Osteocyte (in vitro differentiated cells): ENCODE data around the gene GPR84. TPM values are rescaled to one million over a fixed set of nuclear protein-coding genes. Genes with fewer than 3 reads are reported as not detected.

Source experiments
- DNase-seq: peaks from one replicate; pipeline ENCODE4 v3.0.0; 2021; ENCODE audit warnings: mixed read lengths; ENCODE audit not compliant: unreplicated experiment; ENCODE audit errors: extremely low spot score
- H3K27ac Mint-ChIP-seq: one replicate; pipeline ENCODE4 v1.8.0; 2021; ENCODE audit warnings: mild to moderate bottlenecking, mixed read lengths; ENCODE audit not compliant: unreplicated experiment
- H3K27me3 Mint-ChIP-seq: one replicate; pipeline ENCODE4 v1.8.0; 2021; ENCODE audit warnings: mixed read lengths; ENCODE audit not compliant: unreplicated experiment
- H3K36me3 Mint-ChIP-seq: one replicate; pipeline ENCODE4 v1.8.0; 2021; ENCODE audit warnings: mixed read lengths; ENCODE audit not compliant: unreplicated experiment
- H3K4me1 Mint-ChIP-seq: one replicate; pipeline ENCODE4 v1.8.0; 2021; ENCODE audit warnings: mixed read lengths; ENCODE audit not compliant: unreplicated experiment
- H3K4me3 Mint-ChIP-seq: one replicate; pipeline ENCODE4 v1.8.0; 2021; ENCODE audit warnings: mild to moderate bottlenecking, moderate library complexity, mixed read lengths; ENCODE audit not compliant: unreplicated experiment
- H3K9me3 Mint-ChIP-seq: one replicate; pipeline ENCODE4 v1.8.0; 2021; ENCODE audit warnings: mixed read lengths; ENCODE audit not compliant: unreplicated experiment
- CTCF ChIP-seq: fragments of 200-600 bp; sonication (generic); IDR thresholded peaks from 2 replicates; pipeline ENCODE4 v1.5.0; 2021; ENCODE audit warnings: antibody characterized with exemption, mild to moderate bottlenecking, moderate library complexity
- total RNA-seq: library from RNA; stranded (reverse); gene quantifications from 2 replicates; pipeline ENCODE4 v1.2.1, GENCODE V29; 2021

Gene GPR84
- total RNA-seq, 1 donor from 2014 or later, result not detected

- H3K36me3 Mint-ChIP-seq, result no peaks in the 10 kb centered on the region
- no peak within 1 kb of the TSS for H3K27ac Mint-ChIP-seq
- H3K9me3 Mint-ChIP-seq, result no peaks in the 10 kb centered on the region
- no peak within 1 kb of the TSS for H3K4me3 Mint-ChIP-seq
- no peak for DNase-seq
- peaks cover 25% of the 10 kb centered on the region for H3K4me1 Mint-ChIP-seq
- no peak for TF ChIP-seq CTCF
- no peaks in the 10 kb centered on the region for H3K27me3 Mint-ChIP-seq
Observed at GRCh38 chr12:54384591-54385041, 20.3 kb upstream of the GPR84 start, which contains the start of gene ZNF385A. TSS of gene ZNF385A (minus strand) at chr12:54384733. CDS start at chr12:54384514, 219 bp downstream.

- H3K4me3 Mint-ChIP-seq, result no peak overlapping the region
- H3K36me3 Mint-ChIP-seq, result no peaks in the 10 kb centered on the region
- no peak overlapping the region for H3K27ac Mint-ChIP-seq
- no peak for TF ChIP-seq CTCF
- peaks cover 33% of the 10 kb centered on the region for H3K4me1 Mint-ChIP-seq
- no peaks in the 10 kb centered on the region for H3K27me3 Mint-ChIP-seq
- DNase-seq, result no peak
- H3K9me3 Mint-ChIP-seq, result no peaks in the 10 kb centered on the region
Observed at GRCh38 chr12:54383041-54383609, 18.8 kb upstream of the GPR84 start.

GRCh38 chr12:54381136-54381535, 16.9 kb upstream of the GPR84 start:
- H3K27me3 Mint-ChIP-seq, result no peaks in the 10 kb centered on the region
- H3K27ac Mint-ChIP-seq, result no peak overlapping the region
- H3K36me3 Mint-ChIP-seq, result no peaks in the 10 kb centered on the region
- DNase-seq, result no peak
- peaks cover 41% of the 10 kb centered on the region for H3K4me1 Mint-ChIP-seq
- H3K9me3 Mint-ChIP-seq, result no peaks in the 10 kb centered on the region
- H3K4me3 Mint-ChIP-seq, result no peak overlapping the region
- no peak for TF ChIP-seq CTCF

GRCh38 chr12:54379398-54380201, 15.3 kb upstream of the GPR84 start:
- TF ChIP-seq CTCF, result peak; percentile 100
- Mint-ChIP-seq H3K9me3 (no peaks in the 10 kb centered on the region), H3K4me3 (peak overlapping the region; percentile 84), H3K27me3 (no peaks in the 10 kb centered on the region), H3K36me3 (no peaks in the 10 kb centered on the region), H3K27ac (peak overlapping the region; percentile 79), H3K4me1 (peaks cover 50% of the 10 kb centered on the region)
- DNase-seq, result peak; percentile 98

- no peaks in the 10 kb centered on the region for H3K27me3 Mint-ChIP-seq
- no peaks in the 10 kb centered on the region for H3K36me3 Mint-ChIP-seq
- no peaks in the 10 kb centered on the region for H3K9me3 Mint-ChIP-seq
- no peak for TF ChIP-seq CTCF
- H3K4me3 Mint-ChIP-seq, result peak overlapping the region; percentile 84
- H3K4me1 Mint-ChIP-seq, result peaks cover 50% of the 10 kb centered on the region
- H3K27ac Mint-ChIP-seq, result peak overlapping the region; percentile 79
- no peak for DNase-seq
Observed at GRCh38 chr12:54378796-54379397, 14.6 kb upstream of the GPR84 start.
